Liver (tissue), 9 donors: ENCODE measurements around the gene THSD4. TPM values are rescaled to one million over a fixed set of nuclear protein-coding genes. Genes with fewer than 3 reads are reported as not detected.

Source experiments
- DNase-seq: peaks from one replicate; pipeline ENCODE4 v3.0.0-alpha.2; 2017; ENCODE audit warnings: low spot score
- H3K27ac ChIP-seq, 2 donors: one replicate each; pipeline ENCODE4 v1.7.0; 2013; ENCODE audit warnings: inconsistent platforms in 2 of 2, low read length in 2 of 2, control low read depth in 1 of 2, low read depth in 1 of 2, mild to moderate bottlenecking in 1 of 2
- H3K27me3 ChIP-seq, 4 donors: one replicate each; pipeline versions ENCODE4 v1.6.1 to v1.7.0; 2013; ENCODE audit warnings: low read length in 3 of 4, inconsistent platforms in 1 of 4, mild to moderate bottlenecking in 1 of 4, moderate library complexity in 1 of 4; ENCODE audit not compliant: control insufficient read depth in 4 of 4, insufficient read depth in 4 of 4
- H3K36me3 ChIP-seq, 4 donors: one replicate each; pipeline versions ENCODE4 v1.6.1 to v1.7.0; 2013; ENCODE audit warnings: low read length in 3 of 4, mild to moderate bottlenecking in 3 of 4, low read depth in 1 of 4, moderate library complexity in 1 of 4; ENCODE audit not compliant: control insufficient read depth in 4 of 4, insufficient read depth in 3 of 4
- H3K4me1 ChIP-seq, 4 donors: one replicate each; pipeline versions ENCODE4 v1.6.1 to v1.7.0; 2013; ENCODE audit warnings: low read length in 3 of 4, mild to moderate bottlenecking in 3 of 4, moderate library complexity in 1 of 4; ENCODE audit not compliant: control insufficient read depth in 4 of 4, insufficient read depth in 4 of 4
- H3K4me3 ChIP-seq, 3 donors: one replicate each; pipeline versions ENCODE4 v1.6.1 to v1.7.0; 2013; ENCODE audit warnings: low read length in 3 of 3, control low read depth in 1 of 3, low read depth in 1 of 3, mild to moderate bottlenecking in 1 of 3
- H3K9ac ChIP-seq, 2 donors: one replicate each; pipeline ENCODE4 v1.7.0; 2013; ENCODE audit warnings: low read length in 2 of 2, mild to moderate bottlenecking in 2 of 2, moderate library complexity in 2 of 2, control low read depth in 1 of 2, low read depth in 1 of 2
- H3K9me3 ChIP-seq, 4 donors: one replicate each; pipeline versions ENCODE4 v1.6.1 to v1.7.0; 2013; ENCODE audit warnings: low read length in 3 of 4; ENCODE audit not compliant: control insufficient read depth in 4 of 4
- ATF3 ChIP-seq: IDR thresholded peaks from 2 replicates; pipeline ENCODE4 v1.6.1; 2016; ENCODE audit warnings: antibody characterized with exemption
- CTCF ChIP-seq: fragments of 150-350 bp; IDR thresholded peaks from 2 replicates; pipeline ENCODE4 v1.5.1; 2017; ENCODE audit warnings: improper control_type of control experiment, low read depth, low read length; ENCODE audit not compliant: missing input control
- EGR1 ChIP-seq, 2 donors: IDR thresholded peaks; 2 replicates each; pipeline ENCODE4 v1.6.1; 2016 to 2018; ENCODE audit warnings: antibody characterized with exemption in 2 of 2, low read depth in 2 of 2
- FOXA1 ChIP-seq: IDR thresholded peaks from 2 replicates; pipeline ENCODE4 v1.6.1; 2016; ENCODE audit warnings: antibody characterized with exemption
- FOXA2 ChIP-seq: IDR thresholded peaks from 2 replicates; pipeline ENCODE4 v1.6.1; 2016; ENCODE audit warnings: antibody characterized with exemption
- HNF4G ChIP-seq: IDR thresholded peaks from 2 replicates; pipeline ENCODE4 v1.6.1; 2016; ENCODE audit warnings: antibody characterized with exemption
- JUND ChIP-seq, 2 donors: IDR thresholded peaks; 2 replicates each; pipeline ENCODE4 v1.6.1; 2016; ENCODE audit warnings: antibody characterized with exemption in 2 of 2
- MAX ChIP-seq: IDR thresholded peaks from 2 replicates; pipeline ENCODE4 v1.6.1; 2016; ENCODE audit warnings: antibody characterized with exemption
- NR2F2 ChIP-seq: IDR thresholded peaks from 2 replicates; pipeline ENCODE4 v1.6.1; 2016; ENCODE audit warnings: antibody characterized with exemption
- RAD21 ChIP-seq, 2 donors: IDR thresholded peaks; 2 replicates each; pipeline ENCODE4 v1.6.1; 2016; ENCODE audit warnings: antibody characterized with exemption in 2 of 2, mild to moderate bottlenecking in 2 of 2
- REST ChIP-seq: IDR thresholded peaks from 2 replicates; pipeline ENCODE4 v1.6.1; 2016; ENCODE audit warnings: antibody characterized with exemption, mild to moderate bottlenecking
- RXRA ChIP-seq, 2 donors: IDR thresholded peaks; 2 replicates each; pipeline ENCODE4 v1.6.1; 2017 to 2018; ENCODE audit warnings: antibody characterized with exemption in 2 of 2, mild to moderate bottlenecking in 1 of 2
- SP1 ChIP-seq: IDR thresholded peaks from 2 replicates; pipeline ENCODE4 v1.6.1; 2018; ENCODE audit warnings: antibody characterized with exemption, mild to moderate bottlenecking
- TAF1 ChIP-seq: conservative IDR thresholded peaks from 2 replicates; pipeline ENCODE4 v1.6.1; 2016; ENCODE audit warnings: antibody characterized with exemption, mild to moderate bottlenecking
- YY1 ChIP-seq: IDR thresholded peaks from 2 replicates; pipeline ENCODE4 v1.6.1; 2016; ENCODE audit warnings: antibody characterized with exemption, mild to moderate bottlenecking
- ZBTB33 ChIP-seq: IDR thresholded peaks from 2 replicates; pipeline ENCODE4 v1.6.1; 2016; ENCODE audit warnings: antibody characterized with exemption
- WGBS: extraction: QIAGEN DNeasy Blood & Tissue Kit; methylation state at CpG from one replicate; pipeline ENCODE4 v1.1.7; 2013; 5-methylcytosine and 5-hydroxymethylcytosine counted together
- polyA plus RNA-seq, 2 donors: library from polyadenylated mRNA; stranded (reverse) in 1 of 2; unstranded in 1 of 2; fragments of 200-250 nt in 1 of 2; fragments of >200 nt in 1 of 2; fragmentation: Nextera tagmentation in 1 of 2; extraction: Ambion mirVana in 1 of 2; gene quantifications; one replicate each; pipeline versions ENCODE4 v1.2.1 to v1.2.3, GENCODE V29; 2013 to 2015
- total RNA-seq, 2 donors: library from RNA; depleted of rRNA; stranded (reverse); fragments of >200 nt; gene quantifications; one replicate each; pipeline ENCODE4 v1.2.3, GENCODE V29; 2014
- donor health status: healthy.
- donor health status: healthy.
- donor health status: healthy.
- donor health status: healthy.
- donor health status: healthy.

Gene THSD4
- total and polyA plus RNA-seq, 4 donors: 0.23 to 11.5 (median 1.9) TPM

- Histone ChIP-seq H3K36me3 (no peaks in the 10 kb centered on the region), H3K9ac (no peak overlapping the region), H3K27me3 (no peaks in the 10 kb centered on the region), H3K9me3 (no peaks in the 10 kb centered on the region), H3K4me3 (no peak overlapping the region), H3K27ac (peak overlapping the region; percentile 7 to 11), H3K4me1 (peaks cover 0 to 29% (median 10%) of the 10 kb centered on the region in 4 donors)
- DNase-seq: no peak
- no peak for TF ChIP-seq ZBTB33
- TF ChIP-seq RXRA (IDR thresholded peaks at IDR 0.05): no peak
- TF ChIP-seq REST: no peak
- no peak for TF ChIP-seq CTCF
- TF ChIP-seq SP1: no peak
- TF ChIP-seq MAX: no peak
- no peak for TF ChIP-seq NR2F2
- no peak for TF ChIP-seq JUND (IDR thresholded peaks at IDR 0.05)
- no peak for TF ChIP-seq YY1
- no peak for TF ChIP-seq EGR1 (IDR thresholded peaks at IDR 0.05; ENCODE audit: low read depth in 2 of 2)
- WGBS: 57% methylated on average over 11 of the region's 11 CpGs
Measured at GRCh38 chr15:71136793-71137518, 21.7 kb downstream of the THSD4 start.

GRCh38 chr15:71138473-71138872, 23.2 kb downstream of the THSD4 start:
- H3K9me3 ChIP-seq: no peaks in the 10 kb centered on the region
- H3K27me3 ChIP-seq: no peaks in the 10 kb centered on the region
- no peak overlapping the region for H3K9ac ChIP-seq
- no peak overlapping the region for H3K27ac ChIP-seq
- DNase-seq: no peak
- no peaks in the 10 kb centered on the region for H3K36me3 ChIP-seq
- H3K4me1 ChIP-seq: peaks cover 0 to 38% (median 21%) of the 10 kb centered on the region in 4 donors
- H3K4me3 ChIP-seq: no peak overlapping the region
- WGBS: 57% methylated on average over 2 of the region's 2 CpGs
- TF ChIP-seq ZBTB33 (no peak), RXRA (IDR thresholded peaks at IDR 0.05) (no peak), ATF3 (no peak), MAX (no peak), FOXA2 (no peak), SP1 (no peak), JUND (IDR thresholded peaks at IDR 0.05) (no peak), CTCF (no peak), FOXA1 (no peak), TAF1 (no peak), RAD21 (IDR thresholded peaks at IDR 0.05) (no peak), HNF4G (no peak)
